ENCODE data around the gene AKAP9. TPM values are rescaled to one million over a fixed set of nuclear protein-coding genes. Genes with fewer than 3 reads are reported as not detected.

AKAP9 gene
- total RNA-seq, 1 experiment from 2014 or later: 71.3 TPM

- H3K4me2 ChIP-seq: no peak overlapping the region
- H2AFZ ChIP-seq: no peak overlapping the region
- no peaks in the 10 kb centered on the region for H3K9me2 ChIP-seq (ENCODE audit: insufficient read depth)
- no peak overlapping the region for H3K27ac ChIP-seq
- no peaks in the 10 kb centered on the region for H3K9me3 ChIP-seq (ENCODE audit: insufficient read depth, low read depth)
- no peak for DNase-seq
- no peak overlapping the region for H3K4me3 ChIP-seq
- BruUV-seq (replicated peaks): no TSS peak
- H3K4me1 ChIP-seq (replicated peaks; ENCODE audit: insufficient read depth): peaks cover 8% of the 10 kb centered on the region; the same call in 1 of the 2 replicates
- 0 out of 2 replicates have a peak, but pooled peaks cover 3% of the 10 kb centered on the region for H3F3A ChIP-seq (ENCODE audit: insufficient read depth, low read depth)
- H4K20me1 ChIP-seq (ENCODE audit: insufficient read depth): peaks cover 2% of the 10 kb centered on the region; the same call in 1 of the 2 replicates
- intact Hi-C loops (cut with micrococcal nuclease; ENCODE audit: unreplicated experiment): no loop called here
- H3K36me3 ChIP-seq (ENCODE audit: low read depth): 0 out of 2 replicates have a peak, but pooled peaks cover 4% of the 10 kb centered on the region
- no peak for TF ChIP-seq EZH2 (IDR thresholded peaks at IDR 0.05; ENCODE audit: low read depth)
- TF ChIP-seq, protein P1, sequence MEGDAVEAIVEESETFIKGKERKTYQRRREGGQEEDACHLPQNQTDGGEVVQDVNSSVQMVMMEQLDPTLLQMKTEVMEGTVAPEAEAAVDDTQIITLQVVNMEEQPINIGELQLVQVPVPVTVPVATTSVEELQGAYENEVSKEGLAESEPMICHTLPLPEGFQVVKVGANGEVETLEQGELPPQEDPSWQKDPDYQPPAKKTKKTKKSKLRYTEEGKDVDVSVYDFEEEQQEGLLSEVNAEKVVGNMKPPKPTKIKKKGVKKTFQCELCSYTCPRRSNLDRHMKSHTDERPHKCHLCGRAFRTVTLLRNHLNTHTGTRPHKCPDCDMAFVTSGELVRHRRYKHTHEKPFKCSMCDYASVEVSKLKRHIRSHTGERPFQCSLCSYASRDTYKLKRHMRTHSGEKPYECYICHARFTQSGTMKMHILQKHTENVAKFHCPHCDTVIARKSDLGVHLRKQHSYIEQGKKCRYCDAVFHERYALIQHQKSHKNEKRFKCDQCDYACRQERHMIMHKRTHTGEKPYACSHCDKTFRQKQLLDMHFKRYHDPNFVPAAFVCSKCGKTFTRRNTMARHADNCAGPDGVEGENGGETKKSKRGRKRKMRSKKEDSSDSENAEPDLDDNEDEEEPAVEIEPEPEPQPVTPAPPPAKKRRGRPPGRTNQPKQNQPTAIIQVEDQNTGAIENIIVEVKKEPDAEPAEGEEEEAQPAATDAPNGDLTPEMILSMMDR (conservative IDR thresholded peaks at IDR 0.05): no peak
- ChIA-PET POLR2A (ENCODE audit: unreplicated experiment) (no interaction called here), CTCF (no interaction called here)
- no peaks in the 10 kb centered on the region for H3K79me2 ChIP-seq (ENCODE audit: low read depth)
- H3K27me3 ChIP-seq (ENCODE audit: insufficient read depth, low read depth): no peaks in the 10 kb centered on the region
Observed at GRCh38 chr7:92051655-92052054, 111.0 kb downstream of the AKAP9 start.

DNA sequence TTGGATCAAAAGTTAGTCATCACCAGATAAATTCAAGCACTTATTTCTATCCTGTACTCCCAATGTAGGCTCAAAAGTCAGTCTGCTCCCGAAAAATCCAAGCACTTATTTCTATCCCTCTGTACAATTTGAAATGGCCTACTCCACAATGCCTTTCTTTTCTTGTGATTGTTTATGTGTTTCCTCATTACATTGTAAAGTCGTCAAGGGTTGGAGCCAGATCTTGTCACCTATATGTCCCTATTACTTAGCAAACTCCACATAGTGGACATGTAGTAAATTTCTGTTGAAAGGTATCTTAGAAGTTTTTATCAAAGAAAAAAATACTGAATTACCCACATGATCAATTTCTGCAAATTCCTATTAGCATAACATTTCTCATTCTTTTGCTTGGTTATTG lies 111.5 kb downstream of the AKAP9 start:
- no peaks in the 10 kb centered on the region for H3K9me3 ChIP-seq (ENCODE audit: insufficient read depth, low read depth)
- H3K4me2 ChIP-seq: no peak overlapping the region
- 0 out of 2 replicates have a peak, but pooled peaks cover 4% of the 10 kb centered on the region for H3K36me3 ChIP-seq (ENCODE audit: low read depth)
- 0 out of 2 replicates have a peak, but pooled peaks cover 3% of the 10 kb centered on the region for H3F3A ChIP-seq (ENCODE audit: insufficient read depth, low read depth)
- intact Hi-C loops (cut with micrococcal nuclease; ENCODE audit: unreplicated experiment): no loop called here
- no peak for DNase-seq
- H3K9me2 ChIP-seq (ENCODE audit: insufficient read depth): no peaks in the 10 kb centered on the region
- H3K27ac ChIP-seq: no peak overlapping the region
- H3K79me2 ChIP-seq (ENCODE audit: low read depth): no peaks in the 10 kb centered on the region
- H3K27me3 ChIP-seq (ENCODE audit: insufficient read depth, low read depth): no peaks in the 10 kb centered on the region
- H3K4me3 ChIP-seq: no peak overlapping the region
- H3K4me1 ChIP-seq (replicated peaks; ENCODE audit: insufficient read depth): peaks cover 13% of the 10 kb centered on the region; the same call in 1 of the 2 replicates
- ChIA-PET CTCF (no interaction called here), POLR2A (ENCODE audit: unreplicated experiment) (no interaction called here)
- H4K20me1 ChIP-seq (ENCODE audit: insufficient read depth): peaks cover 2% of the 10 kb centered on the region; the same call in 1 of the 2 replicates
- TF ChIP-seq EZH2 (IDR thresholded peaks at IDR 0.05; ENCODE audit: low read depth): no peak
- TF ChIP-seq, protein P1 (conservative IDR thresholded peaks at IDR 0.05): no peak
- no TSS peak for BruUV-seq (replicated peaks)
- H2AFZ ChIP-seq: no peak overlapping the region

GRCh38 chr7:92052684-92053083 lies 112.0 kb downstream of the AKAP9 start:
- no peak for DNase-seq
- H3K36me3 ChIP-seq (ENCODE audit: low read depth): 0 out of 2 replicates have a peak, but pooled peaks cover 4% of the 10 kb centered on the region
- no peaks in the 10 kb centered on the region for H3K9me3 ChIP-seq (ENCODE audit: insufficient read depth, low read depth)
- H3K79me2 ChIP-seq (ENCODE audit: low read depth): no peaks in the 10 kb centered on the region
- no peak overlapping the region for H3K27ac ChIP-seq
- no TSS peak for BruUV-seq (replicated peaks)
- H3K4me2 ChIP-seq: no peak overlapping the region
- H3K4me3 ChIP-seq: no peak overlapping the region
- no peaks in the 10 kb centered on the region for H3K27me3 ChIP-seq (ENCODE audit: insufficient read depth, low read depth)
- ChIA-PET POLR2A (ENCODE audit: unreplicated experiment) (no interaction called here), CTCF (no interaction called here)
- intact Hi-C loops (cut with micrococcal nuclease; ENCODE audit: unreplicated experiment): no loop called here
- 0 out of 2 replicates have a peak, but pooled peaks cover 3% of the 10 kb centered on the region for H3F3A ChIP-seq (ENCODE audit: insufficient read depth, low read depth)
- H4K20me1 ChIP-seq (ENCODE audit: insufficient read depth): peaks cover 2% of the 10 kb centered on the region; the same call in 1 of the 2 replicates
- H3K9me2 ChIP-seq (ENCODE audit: insufficient read depth): no peaks in the 10 kb centered on the region
- peaks cover 18% of the 10 kb centered on the region; the same call in 1 of the 2 replicates for H3K4me1 ChIP-seq (replicated peaks; ENCODE audit: insufficient read depth)
- H2AFZ ChIP-seq: no peak overlapping the region
- TF ChIP-seq, protein P1 (conservative IDR thresholded peaks at IDR 0.05): no peak

Measured in PC-9 (cell line).